ENCODE measurements around the gene MED17.
"Not testable (repeated sequence)": the region's sequence is repeated elsewhere in the genome, so short reads cannot be mapped to it uniquely, and the experiment has no call there.

MED17 gene

GRCh38 chr11:93773601-93774200 lies 10.4 kb upstream of the MED17 start:
- H3K4me3 ChIP-seq (ENCODE audit: low read depth, low read length): no peak overlapping the region
- no peak for TF ChIP-seq CTCF (IDR thresholded peaks at IDR 0.05; ENCODE audit: low read depth, low read length)

GRCh38 chr11:93774560-93774959 lies 9.5 kb upstream of the MED17 start:
- not testable (repeated sequence) for H3K4me3 ChIP-seq (ENCODE audit: low read depth, low read length)

- no peak for TF ChIP-seq CTCF (IDR thresholded peaks at IDR 0.05; ENCODE audit: low read depth, low read length)
- no peak overlapping the region for H3K4me3 ChIP-seq (ENCODE audit: low read depth, low read length)
Observed at GRCh38 chr11:93775289-93775688, 8.8 kb upstream of the MED17 start.

GRCh38 chr11:93783362-93783761 lies 720 bp upstream of the MED17 start:
- TF ChIP-seq CTCF (IDR thresholded peaks at IDR 0.05; ENCODE audit: low read depth, low read length): no peak
- H3K4me3 ChIP-seq (ENCODE audit: low read depth, low read length): peak overlapping the region; percentile 85

GRCh38 chr11:93783765-93784144 lies 327 bp upstream of the MED17 start:
- TF ChIP-seq CTCF (IDR thresholded peaks at IDR 0.05; ENCODE audit: low read depth, low read length): no peak
- peak overlapping the region; percentile 85 for H3K4me3 ChIP-seq (ENCODE audit: low read depth, low read length)

- TF ChIP-seq CTCF (IDR thresholded peaks at IDR 0.05; ENCODE audit: low read depth, low read length): no peak
- H3K4me3 ChIP-seq (ENCODE audit: low read depth, low read length): peak overlapping the region; percentile 85
Observed at GRCh38 chr11:93784935-93785360, 866 bp downstream of the MED17 start.

- TF ChIP-seq CTCF (IDR thresholded peaks at IDR 0.05; ENCODE audit: low read depth, low read length): no peak
- no peak overlapping the region for H3K4me3 ChIP-seq (ENCODE audit: low read depth, low read length)
Observed at GRCh38 chr11:93791493-93791892, 7.4 kb downstream of the MED17 start.

Measured in WI38 (cell line).